GM23248 (cell line): ENCODE data around the gene PLPPR1.

ENCODE experiments used
- EZH2 ChIP-seq: fragments of 200-600 bp; sonication (generic); IDR thresholded peaks from 2 replicates; pipeline ENCODE4 v1.6.1; 2018; ENCODE audit warnings: antibody characterized with exemption, mild to moderate bottlenecking; ENCODE audit not compliant: insufficient read depth, poor library complexity, severe bottlenecking
- EZH2phosphoT487 ChIP-seq: fragments of 200-600 bp; sonication (generic); IDR thresholded peaks from 2 replicates; pipeline ENCODE4 v1.6.1; 2018; ENCODE audit warnings: antibody characterized with exemption, moderate library complexity, mild to moderate bottlenecking, low read depth; ENCODE audit not compliant: insufficient read depth

- TF ChIP-seq EZH2phosphoT487 = no peak
- TF ChIP-seq EZH2 = no peak
These were observed 313.4 kb downstream of the PLPPR1 start for GRCh38 chr9:101341958-101342357.
